ENCODE measurements around the gene STPG3. TPM values are rescaled to one million over a fixed set of nuclear protein-coding genes. Genes with fewer than 3 reads are reported as not detected.
A peak's percentile ranks its signal among the peaks of the same experiment; 100 is the strongest.

STPG3 gene
- total and polyA plus RNA-seq, 9 of the 15 experiments (the other 6 are each of a cell fraction or from before 2014, with no cell fraction given) = not detected

- peak; percentile 65; the same call in 1 of the 2 replicates for TF ChIP-seq MAX (CRISPR knock-in tag; IDR thresholded peaks at IDR 0.05)
- no peak for TF ChIP-seq BCOR (IDR thresholded peaks at IDR 0.05)
- peak; percentile 35 for TF ChIP-seq MYC (IDR thresholded peaks at IDR 0.05; ENCODE audit: low read depth, low read length)
- no peak for TF ChIP-seq MYC (CRISPR knock-in tag; IDR thresholded peaks at IDR 0.05; ENCODE audit: borderline replicate concordance, low read depth)
- TF ChIP-seq MXI1 (IDR thresholded peaks at IDR 0.05; ENCODE audit: low read depth, low read length) = no peak; the same call in none of the 2 replicates
- TF ChIP-seq HDAC1 (IDR thresholded peaks at IDR 0.05) = peak in 1 of 2 experiments; percentile 66; a peak in 1 of 4 replicates
- no peak for TF ChIP-seq ZNF316 (IDR thresholded peaks at IDR 0.05)
- TF ChIP-seq RBM14 (IDR thresholded peaks at IDR 0.05; ENCODE audit: borderline replicate concordance, insufficient read depth, low read depth, low read length) = 0 out of 2 replicates have a peak, but pooled peaks have one; percentile 23
- TF ChIP-seq NONO (IDR thresholded peaks at IDR 0.05; ENCODE audit: low read depth in 2 of 2, low read length in 1 of 2) = peak in 1 of 2 experiments; percentile 39; a peak in 2 of 4 replicates
- TF ChIP-seq TFAP4 (CRISPR knock-in tag; IDR thresholded peaks at IDR 0.05; ENCODE audit: borderline replicate concordance) = peak; percentile 90
- peak; percentile 75 for TF ChIP-seq ELF1 (tag; IDR thresholded peaks at IDR 0.05)
- no peak for TF ChIP-seq ZC3H11A (IDR thresholded peaks at IDR 0.05; ENCODE audit: low read depth, low read length)
- peak in 1 of 2 experiments; percentile 69; a peak in 2 of 4 replicates for TF ChIP-seq SRF (CRISPR knock-in tag; IDR thresholded peaks at IDR 0.05)
- peak; percentile 32; the same call in 1 of the 2 replicates for TF ChIP-seq GATAD2A (IDR thresholded peaks at IDR 0.05)
- TF ChIP-seq PBX2 (CRISPR knock-in tag; IDR thresholded peaks at IDR 0.05; ENCODE audit: low read depth) = no peak
- TF ChIP-seq PBX2 (tag; conservative IDR thresholded peaks at IDR 0.05; ENCODE audit: low read depth) = no peak
- no peak for TF ChIP-seq FOXM1 (IDR thresholded peaks at IDR 0.05; ENCODE audit: low read depth)
- TF ChIP-seq FOXM1 (CRISPR knock-in tag; IDR thresholded peaks at IDR 0.05; ENCODE audit: low read depth) = peak; percentile 46; the same call in 1 of the 2 replicates
- peak in 1 of 2 experiments; percentile 62; a peak in 1 of 4 replicates for TF ChIP-seq BCLAF1 (IDR thresholded peaks at IDR 0.05; ENCODE audit: borderline replicate concordance in 1 of 2, control insufficient read depth in 1 of 2, low read depth in 2 of 2, low read length in 1 of 2)
- peak; percentile 21; the same call in 1 of the 2 replicates for TF ChIP-seq ZNF583 (CRISPR knock-in tag; IDR thresholded peaks at IDR 0.05)
Observed at GRCh38 chr9:137277329-137278041, 26.4 kb downstream of the STPG3 start, which contains the start of gene TOR4A (continued).
